ENCODE measurements around the gene SPO11. TPM values are rescaled to one million over a fixed set of nuclear protein-coding genes. Genes with fewer than 3 reads are reported as not detected.

Gene SPO11
- total and polyA plus RNA-seq, 2 of the 13 experiments (the other 11 are each of a cell fraction or from before 2014, with no cell fraction given) = not detected

DNA sequence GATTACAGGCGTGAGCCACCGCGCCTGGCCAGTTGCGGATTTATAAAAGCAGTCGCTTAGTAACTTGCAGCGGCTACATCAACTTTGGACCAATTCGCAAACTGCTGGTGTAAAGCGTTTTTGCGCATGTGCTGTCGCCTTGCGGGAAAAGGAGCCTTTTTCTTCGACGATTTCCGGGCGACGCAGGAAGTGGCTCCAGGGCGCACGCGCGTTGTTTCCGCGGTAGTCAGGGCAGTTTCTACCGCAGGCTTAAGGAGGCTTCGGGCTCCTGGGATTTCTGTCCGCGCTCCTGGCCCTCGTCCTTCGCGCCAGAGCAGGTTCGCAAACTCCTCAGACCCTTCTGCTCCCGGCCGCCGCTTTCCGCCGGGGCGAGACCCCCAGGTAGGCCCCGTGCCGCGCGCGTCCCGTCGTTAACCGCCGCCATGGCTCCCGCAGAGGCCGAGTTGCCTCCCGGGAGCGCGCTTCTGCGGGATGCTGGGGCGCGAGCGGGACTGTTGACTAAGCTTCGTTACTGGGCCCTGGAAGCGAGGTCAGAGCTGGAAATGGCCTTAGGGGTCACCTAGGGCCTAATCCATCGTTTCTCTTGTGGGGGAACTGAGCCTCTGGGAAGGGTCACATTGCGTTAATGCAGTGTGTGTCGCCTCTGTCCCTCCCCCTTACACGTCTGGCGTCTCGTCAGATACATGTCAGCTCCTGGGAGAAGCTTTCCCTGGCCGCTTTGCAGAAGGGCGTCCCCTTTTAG lies 21.6 kb downstream of the SPO11 start, which contains the start of gene RAE1 (continued):
- TF ChIP-seq, protein P1, sequence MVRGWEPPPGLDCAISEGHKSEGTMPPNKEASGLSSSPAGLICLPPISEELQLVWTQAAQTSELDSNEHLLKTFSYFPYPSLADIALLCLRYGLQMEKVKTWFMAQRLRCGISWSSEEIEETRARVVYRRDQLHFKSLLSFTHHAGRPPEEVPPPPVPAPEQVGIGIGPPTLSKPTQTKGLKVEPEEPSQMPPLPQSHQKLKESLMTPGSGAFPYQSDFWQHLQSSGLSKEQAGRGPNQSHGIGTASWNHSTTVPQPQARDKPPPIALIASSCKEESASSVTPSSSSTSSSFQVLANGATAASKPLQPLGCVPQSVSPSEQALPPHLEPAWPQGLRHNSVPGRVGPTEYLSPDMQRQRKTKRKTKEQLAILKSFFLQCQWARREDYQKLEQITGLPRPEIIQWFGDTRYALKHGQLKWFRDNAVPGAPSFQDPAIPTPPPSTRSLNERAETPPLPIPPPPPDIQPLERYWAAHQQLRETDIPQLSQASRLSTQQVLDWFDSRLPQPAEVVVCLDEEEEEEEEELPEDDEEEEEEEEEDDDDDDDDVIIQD (CRISPR knock-in tag; IDR thresholded peaks at IDR 0.05; ENCODE audit: low read depth) = no peak; the same call in 1 of the 2 replicates
- TF ChIP-seq, protein P2, sequence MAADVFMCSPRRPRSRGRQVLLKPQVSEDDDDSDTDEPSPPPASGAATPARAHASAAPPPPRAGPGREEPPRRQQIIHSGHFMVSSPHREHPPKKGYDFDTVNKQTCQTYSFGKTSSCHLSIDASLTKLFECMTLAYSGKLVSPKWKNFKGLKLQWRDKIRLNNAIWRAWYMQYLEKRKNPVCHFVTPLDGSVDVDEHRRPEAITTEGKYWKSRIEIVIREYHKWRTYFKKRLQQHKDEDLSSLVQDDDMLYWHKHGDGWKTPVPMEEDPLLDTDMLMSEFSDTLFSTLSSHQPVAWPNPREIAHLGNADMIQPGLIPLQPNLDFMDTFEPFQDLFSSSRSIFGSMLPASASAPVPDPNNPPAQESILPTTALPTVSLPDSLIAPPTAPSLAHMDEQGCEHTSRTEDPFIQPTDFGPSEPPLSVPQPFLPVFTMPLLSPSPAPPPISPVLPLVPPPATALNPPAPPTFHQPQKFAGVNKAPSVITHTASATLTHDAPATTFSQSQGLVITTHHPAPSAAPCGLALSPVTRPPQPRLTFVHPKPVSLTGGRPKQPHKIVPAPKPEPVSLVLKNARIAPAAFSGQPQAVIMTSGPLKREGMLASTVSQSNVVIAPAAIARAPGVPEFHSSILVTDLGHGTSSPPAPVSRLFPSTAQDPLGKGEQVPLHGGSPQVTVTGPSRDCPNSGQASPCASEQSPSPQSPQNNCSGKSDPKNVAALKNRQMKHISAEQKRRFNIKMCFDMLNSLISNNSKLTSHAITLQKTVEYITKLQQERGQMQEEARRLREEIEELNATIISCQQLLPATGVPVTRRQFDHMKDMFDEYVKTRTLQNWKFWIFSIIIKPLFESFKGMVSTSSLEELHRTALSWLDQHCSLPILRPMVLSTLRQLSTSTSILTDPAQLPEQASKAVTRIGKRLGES (CRISPR knock-in tag; IDR thresholded peaks at IDR 0.05; ENCODE audit: borderline replicate concordance) = no peak
- no peak; the same call in 1 of the 2 replicates for TF ChIP-seq ZNF124 (CRISPR knock-in tag; IDR thresholded peaks at IDR 0.05)
- no peak for TF ChIP-seq NBN (conservative IDR thresholded peaks at IDR 0.05)
- TF ChIP-seq, protein P3, sequence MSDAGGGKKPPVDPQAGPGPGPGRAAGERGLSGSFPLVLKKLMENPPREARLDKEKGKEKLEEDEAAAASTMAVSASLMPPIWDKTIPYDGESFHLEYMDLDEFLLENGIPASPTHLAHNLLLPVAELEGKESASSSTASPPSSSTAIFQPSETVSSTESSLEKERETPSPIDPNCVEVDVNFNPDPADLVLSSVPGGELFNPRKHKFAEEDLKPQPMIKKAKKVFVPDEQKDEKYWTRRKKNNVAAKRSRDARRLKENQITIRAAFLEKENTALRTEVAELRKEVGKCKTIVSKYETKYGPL (CRISPR knock-in tag; IDR thresholded peaks at IDR 0.05) = peak; percentile 38; the same call in 1 of the 2 replicates
- TF ChIP-seq PHF21A (CRISPR knock-in tag; IDR thresholded peaks at IDR 0.05) = peak; percentile 52; the same call in 1 of the 2 replicates
- TF ChIP-seq POLR2A (IDR thresholded peaks at IDR 0.05; ENCODE audit: insufficient read depth in 1 of 2, low read depth in 2 of 2, low read length in 2 of 2) = peak; percentile 92 to 97
- TF ChIP-seq ELF1 (CRISPR knock-in tag; IDR thresholded peaks at IDR 0.05) = peak; percentile 89
- TF ChIP-seq FOXJ3 (CRISPR knock-in tag; IDR thresholded peaks at IDR 0.05; ENCODE audit: borderline replicate concordance) = peak; percentile 63
- TF ChIP-seq ZNF737 (CRISPR knock-in tag; IDR thresholded peaks at IDR 0.05; ENCODE audit: borderline replicate concordance) = no peak
- no peak for TF ChIP-seq ZNF335 (CRISPR knock-in tag; IDR thresholded peaks at IDR 0.05)
- TF ChIP-seq HDAC1 (CRISPR knock-in tag; IDR thresholded peaks at IDR 0.05) = peak; percentile 95
- TF ChIP-seq FOXM1 (CRISPR knock-in tag; IDR thresholded peaks at IDR 0.05) = no peak
- TF ChIP-seq HNRNPK (IDR thresholded peaks at IDR 0.05; ENCODE audit: low read depth, low read length, poor library complexity, severe bottlenecking) = peak; percentile 78
- TF ChIP-seq, protein P4, sequence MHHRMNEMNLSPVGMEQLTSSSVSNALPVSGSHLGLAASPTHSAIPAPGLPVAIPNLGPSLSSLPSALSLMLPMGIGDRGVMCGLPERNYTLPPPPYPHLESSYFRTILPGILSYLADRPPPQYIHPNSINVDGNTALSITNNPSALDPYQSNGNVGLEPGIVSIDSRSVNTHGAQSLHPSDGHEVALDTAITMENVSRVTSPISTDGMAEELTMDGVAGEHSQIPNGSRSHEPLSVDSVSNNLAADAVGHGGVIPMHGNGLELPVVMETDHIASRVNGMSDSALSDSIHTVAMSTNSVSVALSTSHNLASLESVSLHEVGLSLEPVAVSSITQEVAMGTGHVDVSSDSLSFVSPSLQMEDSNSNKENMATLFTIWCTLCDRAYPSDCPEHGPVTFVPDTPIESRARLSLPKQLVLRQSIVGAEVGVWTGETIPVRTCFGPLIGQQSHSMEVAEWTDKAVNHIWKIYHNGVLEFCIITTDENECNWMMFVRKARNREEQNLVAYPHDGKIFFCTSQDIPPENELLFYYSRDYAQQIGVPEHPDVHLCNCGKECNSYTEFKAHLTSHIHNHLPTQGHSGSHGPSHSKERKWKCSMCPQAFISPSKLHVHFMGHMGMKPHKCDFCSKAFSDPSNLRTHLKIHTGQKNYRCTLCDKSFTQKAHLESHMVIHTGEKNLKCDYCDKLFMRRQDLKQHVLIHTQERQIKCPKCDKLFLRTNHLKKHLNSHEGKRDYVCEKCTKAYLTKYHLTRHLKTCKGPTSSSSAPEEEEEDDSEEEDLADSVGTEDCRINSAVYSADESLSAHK (CRISPR knock-in tag; IDR thresholded peaks at IDR 0.05; ENCODE audit: borderline replicate concordance) = no peak
- TF ChIP-seq, protein P5, sequence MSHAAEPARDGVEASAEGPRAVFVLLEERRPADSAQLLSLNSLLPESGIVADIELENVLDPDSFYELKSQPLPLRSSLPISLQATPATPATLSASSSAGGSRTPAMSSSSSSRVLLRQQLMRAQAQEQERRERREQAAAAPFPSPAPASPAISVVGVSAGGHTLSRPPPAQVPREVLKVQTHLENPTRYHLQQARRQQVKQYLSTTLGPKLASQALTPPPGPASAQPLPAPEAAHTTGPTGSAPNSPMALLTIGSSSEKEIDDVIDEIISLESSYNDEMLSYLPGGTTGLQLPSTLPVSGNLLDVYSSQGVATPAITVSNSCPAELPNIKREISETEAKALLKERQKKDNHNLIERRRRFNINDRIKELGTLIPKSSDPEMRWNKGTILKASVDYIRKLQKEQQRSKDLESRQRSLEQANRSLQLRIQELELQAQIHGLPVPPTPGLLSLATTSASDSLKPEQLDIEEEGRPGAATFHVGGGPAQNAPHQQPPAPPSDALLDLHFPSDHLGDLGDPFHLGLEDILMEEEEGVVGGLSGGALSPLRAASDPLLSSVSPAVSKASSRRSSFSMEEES (CRISPR knock-in tag; IDR thresholded peaks at IDR 0.05) = peak; percentile 49
- TF ChIP-seq CEBPG (CRISPR knock-in tag; IDR thresholded peaks at IDR 0.05) = 0 out of 2 replicates have a peak, but pooled peaks have one; percentile 20
- no peak; the same call in 1 of the 2 replicates for TF ChIP-seq PCBP1 (IDR thresholded peaks at IDR 0.05; ENCODE audit: borderline replicate concordance, low read depth, low read length)
- peak; percentile 77; the same call in 1 of the 2 replicates for TF ChIP-seq RARG (CRISPR knock-in tag; IDR thresholded peaks at IDR 0.05; ENCODE audit: low read depth)
- TF ChIP-seq REL (CRISPR knock-in tag; conservative IDR thresholded peaks at IDR 0.05) = peak; percentile 90; the same call in 1 of the 2 replicates
